EH (cell line): ENCODE data around the gene ZNF646.

Experiments used
- DNase-seq: peaks from one replicate; pipeline ENCODE4 v3.0.0-alpha.2; 2015; ENCODE audit warnings: low read depth

The ZNF646 gene

DNA sequence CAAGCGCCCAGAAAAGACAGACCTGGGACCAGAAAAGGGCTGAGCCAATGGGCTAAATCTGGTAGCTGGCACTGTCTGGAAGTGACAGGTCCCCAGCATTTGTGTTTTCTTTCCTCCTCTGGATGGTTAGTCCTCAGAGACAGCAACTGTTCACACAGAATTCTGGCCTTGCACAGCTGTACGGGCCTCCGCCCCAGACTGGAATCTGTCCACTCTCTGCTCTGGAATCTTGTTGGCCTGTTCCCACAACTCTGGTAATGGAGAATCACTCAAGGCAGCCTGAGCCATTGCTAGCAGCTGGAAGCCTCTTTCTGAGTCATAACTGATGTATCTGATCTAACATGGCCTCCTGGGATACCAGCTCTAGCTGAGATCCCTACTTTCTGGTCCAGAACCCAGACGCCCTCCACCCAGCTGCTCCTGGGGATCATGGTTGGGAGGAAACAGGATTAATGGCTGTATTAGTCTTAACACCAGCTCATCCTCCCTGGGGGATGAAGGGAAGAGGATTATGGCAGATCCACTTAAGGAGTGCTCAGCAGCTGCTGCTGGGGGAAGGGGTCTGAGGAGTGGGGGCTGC is 9.2 kb upstream of the ZNF646 start:
- peak; percentile 96 for DNase-seq

DNA sequence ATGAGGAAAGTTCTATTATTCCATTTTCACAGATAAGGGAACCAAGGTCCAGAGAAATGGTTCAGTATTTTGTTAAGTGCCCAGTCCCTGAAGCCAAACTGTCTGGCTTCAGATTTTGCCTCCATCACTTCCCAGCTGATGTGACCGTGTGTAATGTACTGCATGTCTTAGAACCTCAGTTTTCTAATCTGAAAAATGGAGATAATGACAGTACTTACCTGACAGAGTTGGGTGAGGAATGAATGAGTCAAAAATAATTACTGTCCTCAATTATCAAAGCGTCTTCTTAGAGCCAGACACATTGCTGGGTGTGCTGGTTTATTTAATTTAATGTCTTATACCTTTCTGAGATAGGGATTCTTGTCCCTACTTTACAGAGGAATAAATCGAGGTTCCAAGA is 6.9 kb upstream of the ZNF646 start:
- no peak for DNase-seq

DNA sequence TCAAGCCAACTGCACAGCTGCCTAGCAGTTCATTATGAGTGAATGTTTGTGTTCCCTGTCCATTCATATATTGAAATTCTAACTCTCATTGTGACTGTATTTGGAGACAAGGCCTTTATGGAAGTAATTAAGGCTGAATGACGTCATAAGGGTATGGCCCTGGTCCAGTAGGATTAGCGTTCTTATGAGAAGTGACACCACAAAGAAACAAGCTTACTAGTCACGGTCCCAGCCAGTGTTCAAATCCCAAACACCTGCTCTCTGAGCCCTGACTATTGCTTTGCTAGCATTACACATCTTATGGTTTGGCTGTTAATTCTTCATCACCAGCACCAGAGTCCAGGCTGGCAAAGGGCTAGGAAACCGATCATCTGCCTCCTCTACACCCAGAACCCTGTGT is 2.4 kb upstream of the ZNF646 start:
- DNase-seq: peak; percentile 84

DNA sequence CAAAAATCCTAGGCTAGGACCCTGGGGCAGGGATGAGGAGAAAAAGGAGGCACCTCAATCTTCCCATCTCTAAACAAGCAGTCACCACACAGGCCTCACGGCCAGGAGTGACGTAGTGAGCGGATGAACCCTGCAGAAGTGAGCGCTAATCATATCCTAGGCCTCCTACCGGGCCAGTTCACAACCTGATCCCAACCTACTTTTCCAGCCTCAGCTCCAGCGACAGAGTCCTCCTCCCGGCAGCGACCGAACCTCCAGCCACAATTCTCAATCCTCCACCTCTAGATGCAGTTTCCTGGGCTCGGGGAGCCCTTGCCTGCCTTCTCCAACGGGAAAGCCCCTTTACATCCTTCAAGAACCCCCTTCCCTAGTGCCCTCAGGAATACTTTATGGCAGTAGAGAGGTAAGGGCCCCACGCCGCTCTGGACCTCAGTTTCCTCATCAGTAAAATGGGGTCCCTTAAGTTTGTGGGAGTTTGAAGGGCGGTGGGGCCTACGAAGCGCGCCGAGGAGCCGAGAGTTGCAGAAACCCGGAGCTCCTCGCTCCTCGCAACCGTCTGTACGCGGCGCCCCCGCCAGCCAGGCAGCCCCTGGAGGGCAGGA is 1.6 kb upstream of the ZNF646 start:
- peak; percentile 56 for DNase-seq

DNA sequence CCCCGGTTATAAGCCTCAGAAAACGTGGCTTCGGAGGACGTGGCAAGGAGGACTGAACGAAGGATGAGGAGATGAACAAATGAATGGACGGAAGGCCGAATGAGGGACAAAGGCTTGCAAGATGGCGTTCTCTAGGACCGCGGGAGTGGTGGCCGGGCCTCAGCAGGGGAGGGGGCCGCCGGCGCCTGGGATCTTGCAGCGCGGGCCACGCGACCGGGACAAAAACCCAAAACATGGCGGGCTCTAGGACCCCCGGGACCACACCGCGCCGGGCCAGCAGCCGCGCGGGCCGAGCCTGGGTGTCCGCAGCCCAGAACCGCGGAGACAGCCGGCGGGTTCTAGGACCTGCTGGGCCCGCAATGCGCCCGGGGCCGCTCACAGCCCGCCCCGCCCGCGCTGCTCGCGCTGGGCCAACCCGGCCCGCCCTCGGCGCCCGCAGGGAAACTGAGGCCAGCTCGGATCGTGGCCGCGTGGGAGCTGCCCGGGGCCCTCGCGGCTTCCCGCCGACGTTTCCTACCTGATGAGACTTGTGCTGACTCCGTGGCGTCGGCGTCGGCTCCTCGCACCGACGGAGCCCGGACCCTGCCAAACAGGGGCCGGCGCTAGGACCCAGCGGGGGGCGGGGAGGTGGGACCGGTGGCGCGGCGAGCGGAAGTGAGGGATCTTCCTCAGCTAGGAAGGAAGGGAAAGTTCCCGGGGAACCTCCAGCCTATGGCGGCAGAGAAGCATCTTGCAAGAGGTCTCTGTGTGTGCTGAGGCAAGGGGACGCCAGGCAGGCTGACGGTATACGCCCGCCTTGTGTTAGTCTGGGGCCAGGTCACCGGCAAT is 866 bp upstream of the ZNF646 start:
- peak; percentile 91 for DNase-seq

- no peak for DNase-seq
These were observed 577 bp downstream of the ZNF646 start for GRCh38 chr16:31074814-31075183.

DNA sequence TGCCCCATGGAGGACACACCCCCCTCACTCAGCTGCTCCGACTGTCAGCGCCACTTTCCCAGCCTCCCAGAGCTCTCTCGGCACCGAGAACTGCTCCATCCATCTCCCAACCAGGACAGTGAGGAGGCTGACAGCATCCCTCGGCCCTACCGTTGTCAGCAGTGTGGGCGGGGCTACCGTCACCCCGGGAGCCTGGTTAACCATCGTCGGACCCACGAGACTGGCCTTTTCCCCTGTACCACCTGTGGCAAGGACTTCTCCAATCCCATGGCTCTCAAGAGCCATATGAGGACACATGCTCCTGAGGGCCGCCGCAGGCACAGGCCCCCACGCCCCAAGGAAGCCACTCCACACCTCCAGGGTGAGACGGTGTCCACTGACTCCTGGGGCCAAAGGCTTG is 2.1 kb downstream of the ZNF646 start:
- no peak for DNase-seq

DNA sequence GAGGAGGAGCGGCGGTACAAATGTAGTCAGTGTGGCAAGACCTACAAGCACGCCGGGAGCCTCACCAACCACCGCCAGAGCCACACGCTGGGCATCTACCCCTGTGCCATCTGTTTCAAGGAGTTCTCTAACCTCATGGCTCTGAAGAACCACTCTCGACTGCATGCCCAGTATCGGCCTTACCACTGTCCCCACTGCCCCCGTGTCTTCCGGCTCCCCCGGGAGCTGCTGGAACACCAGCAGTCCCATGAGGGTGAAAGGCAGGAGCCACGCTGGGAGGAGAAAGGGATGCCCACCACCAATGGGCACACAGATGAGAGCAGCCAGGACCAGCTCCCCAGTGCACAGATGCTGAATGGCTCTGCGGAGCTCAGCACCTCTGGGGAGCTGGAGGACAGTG is 2.8 kb downstream of the ZNF646 start:
- no peak for DNase-seq

DNA sequence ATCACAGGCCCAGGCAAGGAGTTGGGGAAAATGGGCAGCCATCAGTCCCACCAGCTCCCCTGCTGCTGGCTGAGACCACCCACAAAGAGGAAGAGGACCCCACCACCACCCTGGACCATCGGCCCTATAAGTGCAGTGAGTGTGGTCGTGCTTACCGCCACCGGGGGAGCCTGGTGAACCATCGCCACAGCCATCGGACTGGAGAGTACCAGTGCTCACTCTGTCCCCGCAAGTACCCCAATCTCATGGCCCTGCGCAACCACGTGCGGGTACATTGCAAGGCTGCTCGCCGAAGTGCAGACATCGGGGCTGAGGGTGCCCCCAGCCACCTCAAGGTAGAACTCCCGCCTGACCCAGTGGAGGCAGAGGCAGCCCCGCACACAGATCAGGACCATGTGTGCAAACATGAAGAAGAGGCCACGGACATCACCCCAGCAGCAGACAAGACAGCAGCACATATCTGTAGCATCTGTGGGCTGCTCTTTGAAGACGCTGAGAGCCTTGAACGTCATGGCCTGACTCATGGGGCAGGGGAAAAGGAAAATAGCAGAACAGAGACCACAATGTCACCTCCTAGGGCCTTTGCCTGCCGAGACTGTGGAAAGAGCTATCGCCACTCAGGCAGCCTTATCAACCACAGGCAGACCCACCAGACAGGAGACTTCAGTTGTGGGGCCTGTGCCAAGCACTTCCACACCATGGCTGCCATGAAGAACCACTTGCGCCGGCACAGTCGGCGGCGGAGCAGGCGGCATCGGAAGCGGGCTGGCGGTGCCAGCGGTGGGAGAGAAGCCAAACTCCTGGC is 3.6 kb downstream of the ZNF646 start:
- no peak for DNase-seq

- no peak for DNase-seq
These were observed 4.5 kb downstream of the ZNF646 start for GRCh38 chr16:31078597-31079341.

GRCh38 chr16:31079342-31079944 is 5.2 kb downstream of the ZNF646 start:
- DNase-seq: no peak

GRCh38 chr16:31080035-31080629 is 5.9 kb downstream of the ZNF646 start:
- DNase-seq: no peak

GRCh38 chr16:31080756-31081419 is 6.7 kb downstream of the ZNF646 start:
- DNase-seq: no peak

DNA sequence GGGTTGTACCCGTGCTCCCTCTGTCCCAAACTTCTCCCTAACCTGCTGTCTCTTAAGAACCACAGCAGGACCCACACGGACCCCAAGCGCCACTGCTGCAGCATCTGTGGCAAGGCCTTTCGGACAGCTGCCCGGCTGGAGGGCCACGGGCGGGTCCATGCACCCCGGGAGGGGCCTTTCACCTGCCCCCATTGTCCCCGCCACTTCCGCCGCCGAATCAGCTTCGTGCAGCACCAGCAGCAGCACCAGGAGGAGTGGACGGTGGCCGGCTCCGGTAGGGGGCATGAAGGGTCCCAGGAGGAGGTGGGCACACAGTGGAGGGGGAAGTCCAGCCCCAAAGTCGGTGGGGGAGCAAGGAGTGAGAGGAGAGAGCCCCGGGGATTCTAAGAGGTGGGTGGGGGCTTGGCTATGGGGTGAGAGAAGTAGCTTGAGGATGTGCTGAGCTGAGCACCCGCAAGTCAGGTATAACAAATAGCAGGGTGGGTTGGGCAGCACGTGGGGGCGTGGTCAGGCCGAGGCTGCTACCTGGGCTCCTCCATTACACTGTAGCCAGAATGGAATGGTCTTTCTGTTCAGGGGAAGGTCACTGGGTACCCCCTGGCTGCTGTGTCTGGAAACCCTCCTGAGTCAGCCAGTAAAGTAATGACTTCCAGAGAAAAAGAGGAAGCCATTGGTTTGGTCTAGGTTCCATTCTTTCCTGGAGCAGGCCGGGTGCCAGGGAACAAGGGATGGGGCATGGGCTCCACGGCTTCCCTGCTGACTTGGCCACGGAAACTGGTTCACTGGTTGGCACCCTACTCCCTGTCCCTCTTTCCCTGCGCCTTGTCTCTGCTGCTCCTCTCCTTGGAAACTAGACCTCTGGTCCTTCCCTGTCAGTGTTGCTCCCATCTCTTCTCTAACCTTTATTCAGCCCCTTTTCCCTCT is 7.5 kb downstream of the ZNF646 start:
- no peak for DNase-seq

DNA sequence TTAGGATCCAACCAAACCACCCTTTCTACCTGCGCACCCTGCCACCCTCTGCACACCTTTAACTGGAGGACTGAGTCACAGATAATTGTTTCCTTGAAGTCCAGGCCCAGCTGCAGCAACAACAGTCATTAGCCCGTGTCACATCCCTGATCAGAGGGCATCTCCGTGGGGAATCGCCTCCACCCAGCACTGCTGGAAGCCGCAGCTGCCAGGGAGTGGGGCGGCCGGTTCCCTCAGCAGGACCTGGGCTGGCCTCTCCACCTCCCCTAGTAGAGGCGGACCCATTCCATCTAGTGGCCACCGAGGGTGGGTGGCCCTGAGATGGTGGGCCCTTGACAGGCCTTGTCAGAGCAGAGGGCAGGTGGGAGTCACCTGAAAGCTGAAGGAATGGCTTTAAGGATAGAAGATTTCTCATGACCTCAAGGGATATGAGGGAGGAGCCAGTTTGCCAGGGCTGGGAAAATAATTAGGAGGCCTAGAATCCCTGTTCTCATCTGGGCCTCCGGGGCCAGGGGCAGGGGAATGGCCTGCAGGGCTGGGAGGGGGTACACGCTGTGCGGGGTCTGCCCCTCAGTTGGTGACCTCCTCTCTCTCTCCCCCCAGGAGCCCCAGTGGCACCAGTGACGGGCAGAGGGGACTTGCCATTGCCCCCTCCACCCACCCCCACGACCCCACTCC is 8.3 kb downstream of the ZNF646 start:
- DNase-seq: no peak

DNA sequence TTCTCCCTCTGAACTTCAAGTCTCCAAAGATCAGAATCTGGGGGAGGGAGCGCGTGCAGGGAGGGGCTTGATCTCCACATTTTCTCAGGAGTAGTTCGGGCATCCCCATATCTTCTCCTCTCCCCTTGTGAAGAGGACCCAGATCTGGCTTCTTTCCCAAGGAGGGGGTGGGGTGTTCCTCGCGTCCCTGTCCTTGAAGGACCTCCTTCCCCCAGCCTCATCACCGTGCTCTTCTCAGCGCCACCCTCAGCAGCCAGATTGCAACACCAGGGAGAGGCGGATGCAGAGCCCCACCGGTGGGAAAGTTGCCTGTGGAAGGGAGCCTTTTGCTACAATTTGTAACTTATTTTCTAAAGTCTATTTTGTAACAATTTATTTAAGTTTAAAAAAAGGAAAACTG is 8.9 kb downstream of the ZNF646 start:
- no peak for DNase-seq

DNA sequence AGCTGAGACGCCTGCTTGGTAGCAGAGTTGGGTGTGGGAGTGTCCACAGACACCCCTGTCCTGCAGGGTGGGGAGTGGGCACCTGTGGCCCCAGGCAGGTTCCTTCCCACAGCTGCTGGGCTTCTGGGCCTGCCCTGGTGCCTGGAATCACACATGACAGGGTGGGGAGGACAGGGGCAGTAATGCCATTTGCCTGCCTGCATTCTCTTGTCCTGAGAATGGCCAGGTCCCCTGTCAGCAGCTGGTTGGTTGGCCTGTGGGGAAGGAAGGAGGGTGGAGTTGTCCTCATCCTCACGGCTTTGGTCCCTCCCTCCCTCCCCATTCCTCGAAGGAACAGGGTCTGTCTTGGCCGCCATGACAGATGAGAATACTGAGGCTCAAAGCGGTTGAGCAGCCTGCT is 9.3 kb downstream of the ZNF646 start:
- DNase-seq: no peak

DNA sequence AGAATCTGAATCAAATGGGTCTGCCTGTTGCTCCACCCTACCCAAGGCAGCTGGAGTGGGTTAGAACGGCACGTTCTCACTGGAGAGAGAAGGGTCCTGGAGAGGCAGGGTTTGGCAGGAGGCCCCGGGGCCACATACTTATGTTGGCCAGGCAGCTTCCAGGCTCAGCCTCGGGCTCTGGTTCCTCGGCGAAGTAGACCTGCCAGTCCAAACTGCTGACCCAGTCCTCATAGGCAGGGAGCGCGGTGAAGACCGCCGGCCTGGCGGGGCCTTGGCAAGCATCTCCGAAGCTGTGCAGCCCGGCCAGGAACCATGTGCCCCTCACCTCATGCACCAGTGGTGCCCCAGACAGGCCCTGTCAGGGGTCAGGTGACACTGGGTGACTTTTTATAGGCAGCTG is 9.8 kb downstream of the ZNF646 start:
- no peak for DNase-seq
